GM12878 (cell line): ENCODE data around the gene RABL2B. TPM values are rescaled to one million over a fixed set of nuclear protein-coding genes. Genes with fewer than 3 reads are reported as not detected.

Experiments
- BMI1 ChIP-seq: fragments of 450-650 bp; IDR thresholded peaks from 2 replicates; pipeline ENCODE4 v1.6.1; 2016; ENCODE audit warnings: mild to moderate bottlenecking, moderate library complexity, borderline replicate concordance
- ETV6 ChIP-seq, 2 experiments: fragments of 450-650 bp in 1 of 2; IDR thresholded peaks in 1 of 2; conservative IDR thresholded peaks in 1 of 2; 2 replicates each; pipeline ENCODE4 v1.6.1; 2014; ENCODE audit warnings: antibody characterized with exemption in 1 of 2, borderline replicate concordance in 1 of 2, low read depth in 1 of 2, mild to moderate bottlenecking in 1 of 2, moderate library complexity in 1 of 2
- PML ChIP-seq: IDR thresholded peaks from 2 replicates; pipeline ENCODE4 v1.6.1; 2012; ENCODE audit warnings: low read length, inconsistent platforms
- RAD51 ChIP-seq: fragments of 450-650 bp; IDR thresholded peaks from 2 replicates; pipeline ENCODE4 v1.6.1; 2016; ENCODE audit warnings: moderate library complexity, mild to moderate bottlenecking, inconsistent platforms
- RCOR1 ChIP-seq: conservative IDR thresholded peaks from 2 replicates; pipeline ENCODE4 v1.6.1; 2012; ENCODE audit warnings: low read depth, low read length, improper control_type of control experiment
- SMC3 ChIP-seq: IDR thresholded peaks from 2 replicates; pipeline ENCODE4 v1.6.1; 2011; ENCODE audit warnings: low read length, improper control_type of control experiment, borderline replicate concordance
- SREBF2 ChIP-seq: IDR thresholded peaks from 2 replicates; pipeline ENCODE4 v1.6.1; 2012; ENCODE audit warnings: mild to moderate bottlenecking, low read length
- STAT3 ChIP-seq: IDR thresholded peaks from 2 replicates; pipeline ENCODE4 v1.6.1; 2011; ENCODE audit warnings: low read depth, low read length, improper control_type of control experiment
- ZBTB11 ChIP-seq: fragments of 450-650 bp; formaldehyde crosslinking; IDR thresholded peaks from 2 replicates; pipeline ENCODE4 v1.5.0; 2022; ENCODE audit warnings: mild to moderate bottlenecking, missing genetic modification characterization
- polyA plus RNA-seq, 11 experiments: library from polyadenylated mRNA; depleted of rRNA in 4 of 11; unstranded in 6 of 11; stranded (reverse) in 5 of 11; fragments of >200 nt; fragmentation: Nextera tagmentation in 4 of 11; fragmentation: Illumina TruSeq in 1 of 11; extraction: Ambion mirVana in 4 of 11; extraction: Trizol in 1 of 11; gene quantifications; 1 replicate in 1 of 11; 2 replicates in 10 of 11; pipeline versions ENCODE4 v1.2.1 to v1.2.3, GENCODE V29; 2011 to 2016; ENCODE audit warnings: inconsistent platforms in 2 of 11, missing spikeins in 2 of 11, low read depth in 1 of 11
- total RNA-seq, 4 experiments: library from RNA; depleted of rRNA in 3 of 4; stranded (reverse); fragments of >200 nt in 3 of 4; fragmentation: Illumina TruSeq in 1 of 4; extraction: Trizol in 1 of 4; gene quantifications; 2 replicates each; pipeline versions ENCODE4 v1.2.1 to v1.2.3, GENCODE V29; 2013 to 2021
- TF ChIP-seq, protein P1 (sequence below): fragments of 450-650 bp; IDR thresholded peaks from 2 replicates; pipeline ENCODE4 v1.6.1; 2018; ENCODE audit warnings: mild to moderate bottlenecking, low read depth, moderate library complexity; ENCODE audit not compliant: partially characterized antibody
- TF ChIP-seq, protein P2 (sequence below): fragments of 450-650 bp; IDR thresholded peaks from 2 replicates; pipeline ENCODE4 v1.6.1; 2017; ENCODE audit warnings: mild to moderate bottlenecking

RABL2B gene
- total and polyA plus RNA-seq, 10 of the 15 experiments (the other 5 are each of a cell fraction or from before 2014, with no cell fraction given) = 3.1 to 27.4 (median 14.4) TPM

DNA sequence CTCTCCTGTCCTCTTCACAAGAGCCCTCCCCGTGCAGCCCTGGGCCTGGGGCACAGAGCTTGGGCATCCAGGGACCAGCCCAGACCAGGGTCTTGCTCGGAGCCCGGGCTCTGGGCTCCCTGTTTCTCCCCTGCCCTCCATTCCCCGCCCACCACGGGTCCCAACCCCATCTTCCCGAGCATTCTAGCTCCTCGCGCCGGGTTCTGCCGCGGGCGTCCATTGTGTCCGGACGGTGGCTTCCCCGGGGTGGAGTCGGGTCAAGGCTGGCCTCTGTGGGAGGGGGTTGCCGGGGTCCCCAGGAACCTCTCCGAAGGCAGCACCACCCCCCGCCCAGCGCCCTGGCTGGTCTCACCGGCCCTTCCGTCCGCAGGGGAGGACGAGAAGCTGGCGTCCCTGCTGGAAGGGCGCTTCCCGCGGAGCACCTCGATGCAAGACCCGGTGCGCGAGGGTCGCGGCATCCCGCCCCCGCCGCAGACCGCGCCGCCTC lies 63.6 kb downstream of the RABL2B start (continued):
- TF ChIP-seq ZBTB11 (CRISPR knock-in tag) (no peak), STAT3 (no peak), PML (no peak), BMI1 (no peak), ETV6 (conservative IDR thresholded peaks at IDR 0.05 in 1 of 2, IDR thresholded peaks at IDR 0.05 in 1 of 2; ENCODE audit: borderline replicate concordance in 1 of 2, low read depth in 1 of 2) (no peak), RAD51 (no peak), SMC3 (no peak), RCOR1 (no peak), SREBF2 (no peak)
- TF ChIP-seq, protein P1, sequence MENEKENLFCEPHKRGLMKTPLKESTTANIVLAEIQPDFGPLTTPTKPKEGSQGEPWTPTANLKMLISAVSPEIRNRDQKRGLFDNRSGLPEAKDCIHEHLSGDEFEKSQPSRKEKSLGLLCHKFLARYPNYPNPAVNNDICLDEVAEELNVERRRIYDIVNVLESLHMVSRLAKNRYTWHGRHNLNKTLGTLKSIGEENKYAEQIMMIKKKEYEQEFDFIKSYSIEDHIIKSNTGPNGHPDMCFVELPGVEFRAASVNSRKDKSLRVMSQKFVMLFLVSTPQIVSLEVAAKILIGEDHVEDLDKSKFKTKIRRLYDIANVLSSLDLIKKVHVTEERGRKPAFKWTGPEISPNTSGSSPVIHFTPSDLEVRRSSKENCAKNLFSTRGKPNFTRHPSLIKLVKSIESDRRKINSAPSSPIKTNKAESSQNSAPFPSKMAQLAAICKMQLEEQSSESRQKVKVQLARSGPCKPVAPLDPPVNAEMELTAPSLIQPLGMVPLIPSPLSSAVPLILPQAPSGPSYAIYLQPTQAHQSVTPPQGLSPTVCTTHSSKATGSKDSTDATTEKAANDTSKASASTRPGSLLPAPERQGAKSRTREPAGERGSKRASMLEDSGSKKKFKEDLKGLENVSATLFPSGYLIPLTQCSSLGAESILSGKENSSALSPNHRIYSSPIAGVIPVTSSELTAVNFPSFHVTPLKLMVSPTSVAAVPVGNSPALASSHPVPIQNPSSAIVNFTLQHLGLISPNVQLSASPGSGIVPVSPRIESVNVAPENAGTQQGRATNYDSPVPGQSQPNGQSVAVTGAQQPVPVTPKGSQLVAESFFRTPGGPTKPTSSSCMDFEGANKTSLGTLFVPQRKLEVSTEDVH = no peak
- TF ChIP-seq, protein P2, sequence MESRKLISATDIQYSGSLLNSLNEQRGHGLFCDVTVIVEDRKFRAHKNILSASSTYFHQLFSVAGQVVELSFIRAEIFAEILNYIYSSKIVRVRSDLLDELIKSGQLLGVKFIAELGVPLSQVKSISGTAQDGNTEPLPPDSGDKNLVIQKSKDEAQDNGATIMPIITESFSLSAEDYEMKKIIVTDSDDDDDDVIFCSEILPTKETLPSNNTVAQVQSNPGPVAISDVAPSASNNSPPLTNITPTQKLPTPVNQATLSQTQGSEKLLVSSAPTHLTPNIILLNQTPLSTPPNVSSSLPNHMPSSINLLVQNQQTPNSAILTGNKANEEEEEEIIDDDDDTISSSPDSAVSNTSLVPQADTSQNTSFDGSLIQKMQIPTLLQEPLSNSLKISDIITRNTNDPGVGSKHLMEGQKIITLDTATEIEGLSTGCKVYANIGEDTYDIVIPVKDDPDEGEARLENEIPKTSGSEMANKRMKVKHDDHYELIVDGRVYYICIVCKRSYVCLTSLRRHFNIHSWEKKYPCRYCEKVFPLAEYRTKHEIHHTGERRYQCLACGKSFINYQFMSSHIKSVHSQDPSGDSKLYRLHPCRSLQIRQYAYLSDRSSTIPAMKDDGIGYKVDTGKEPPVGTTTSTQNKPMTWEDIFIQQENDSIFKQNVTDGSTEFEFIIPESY = no peak
